Body of pancreas (tissue), 4 donors: ENCODE results near the gene MEIOSIN. TPM values are rescaled to one million over a fixed set of nuclear protein-coding genes. Genes with fewer than 3 reads are reported as not detected.
A peak's percentile ranks its signal among the peaks of the same experiment; 100 is the strongest.

Experiments used
- ATAC-seq: fragments of 150-250 bp; one replicate; pipeline ENCODE4 v1.9.1; 2016
- DNase-seq, 4 donors: peaks; one replicate each; pipeline ENCODE4 v3.0.0-alpha.2; 2019
- H3K27ac ChIP-seq, 4 donors: fragments of 200-600 bp; sonication (generic); 1 replicate in 3 of 4; 2 replicates in 1 of 4; pipeline versions ENCODE4 v1.5.1 to v1.6.1; 2016 to 2019; ENCODE audit warnings: mild to moderate bottlenecking in 1 of 4, mixed read lengths in 1 of 4, moderate library complexity in 1 of 4
- H3K27me3 ChIP-seq, 2 donors: fragments of 200-600 bp; sonication (generic); one replicate each; pipeline ENCODE4 v1.6.0; 2016; ENCODE audit warnings: mild to moderate bottlenecking in 1 of 2
- H3K36me3 ChIP-seq, 2 donors: fragments of 200-600 bp; sonication (generic); replicated peaks in 1 of 2; 2 replicates each; pipeline ENCODE4 v1.5.1; 2016; ENCODE audit warnings: low read depth in 2 of 2; ENCODE audit not compliant: insufficient read depth in 1 of 2
- H3K4me1 ChIP-seq: fragments of 200-600 bp; sonication (generic); one replicate; pipeline ENCODE4 v1.6.0; 2016
- H3K4me3 ChIP-seq, 2 donors: fragments of 200-600 bp; sonication (generic); 1 replicate in 1 of 2; 2 replicates in 1 of 2; pipeline ENCODE4 v1.5.1; 2016 to 2019
- H3K9me3 ChIP-seq, 3 donors: fragments of 200-600 bp; sonication (generic); 1 replicate in 2 of 3; 2 replicates in 1 of 3; pipeline ENCODE4 v1.5.1; 2016
- POLR2A ChIP-seq, 3 donors: fragments of 450-650 bp; IDR thresholded peaks; one replicate each; pipeline ENCODE4 v1.6.1; 2016; ENCODE audit warnings: antibody characterized with exemption in 3 of 3, mild to moderate bottlenecking in 2 of 3
- WGBS, 2 donors: methylation state at CpG; one replicate each; pipeline ENCODE4 v1.1.5; 2017; 5-methylcytosine and 5-hydroxymethylcytosine counted together
- intact Hi-C: fragments of 100-400 bp; cut with DNase I; formaldehyde crosslinking; loops from one replicate; pipeline ENCODE4 v1.15.1; 2023
- total RNA-seq, 2 donors: library from RNA; depleted of rRNA; stranded (reverse); fragments of >200 nt; gene quantifications; one replicate each; pipeline ENCODE4 v1.1.0, GENCODE V29; 2016
- TF ChIP-seq, protein P1 (sequence below), 7 experiments: fragments of 450-650 bp in 4 of 7; fragments of 200-600 bp in 3 of 7; sonication (generic) in 3 of 7; IDR thresholded peaks; one replicate each; pipeline ENCODE4 v1.5.1; 2016 to 2019; ENCODE audit warnings: antibody characterized with exemption in 7 of 7

Gene MEIOSIN
- total RNA-seq, 2 donors from 2014 or later, result not detected

DNA sequence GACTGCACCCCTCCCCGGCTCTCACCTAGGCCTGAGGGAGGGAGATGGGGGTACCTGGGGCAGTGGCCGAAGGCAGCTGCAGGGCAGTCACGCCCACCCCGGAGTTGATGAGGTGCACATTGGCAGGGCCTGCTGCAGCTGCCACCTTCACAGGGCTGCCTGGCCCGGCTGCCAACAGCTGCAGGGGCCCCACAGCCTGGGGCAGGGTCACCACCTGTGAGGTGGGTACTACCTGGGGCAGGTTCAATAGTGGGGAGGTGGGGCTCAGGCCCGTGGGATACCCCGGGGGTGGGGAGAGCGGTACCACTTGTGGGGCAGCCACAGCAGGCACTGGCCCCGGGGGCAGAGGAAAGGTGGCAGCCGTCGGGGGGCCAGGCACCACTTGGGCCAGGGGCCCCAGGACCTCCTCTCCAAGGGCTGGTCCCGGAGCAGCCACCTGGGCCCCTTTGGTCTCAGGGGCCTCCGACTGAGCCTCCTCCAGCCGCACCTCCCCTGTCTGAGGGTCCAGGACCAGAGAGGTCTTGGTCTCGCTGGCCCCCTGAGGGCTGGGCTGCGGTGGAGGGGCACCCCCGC lies 33.1 kb downstream of the MEIOSIN start:
- Histone ChIP-seq H3K27ac (peak overlapping the region; percentile 93 to 98 (median 98)), H3K27me3 (no peaks in the 10 kb centered on the region), H3K4me1 (peaks cover 52% of the 10 kb centered on the region), H3K4me3 (peak overlapping the region in 1 of 2 donors; percentile 80), H3K9me3 (no peaks in the 10 kb centered on the region), H3K36me3 (no peaks in the 10 kb centered on the region)
- peak in 1 of 3 donors; percentile 57 for TF ChIP-seq POLR2A (IDR thresholded peaks at IDR 0.05)
- TF ChIP-seq, protein P1, sequence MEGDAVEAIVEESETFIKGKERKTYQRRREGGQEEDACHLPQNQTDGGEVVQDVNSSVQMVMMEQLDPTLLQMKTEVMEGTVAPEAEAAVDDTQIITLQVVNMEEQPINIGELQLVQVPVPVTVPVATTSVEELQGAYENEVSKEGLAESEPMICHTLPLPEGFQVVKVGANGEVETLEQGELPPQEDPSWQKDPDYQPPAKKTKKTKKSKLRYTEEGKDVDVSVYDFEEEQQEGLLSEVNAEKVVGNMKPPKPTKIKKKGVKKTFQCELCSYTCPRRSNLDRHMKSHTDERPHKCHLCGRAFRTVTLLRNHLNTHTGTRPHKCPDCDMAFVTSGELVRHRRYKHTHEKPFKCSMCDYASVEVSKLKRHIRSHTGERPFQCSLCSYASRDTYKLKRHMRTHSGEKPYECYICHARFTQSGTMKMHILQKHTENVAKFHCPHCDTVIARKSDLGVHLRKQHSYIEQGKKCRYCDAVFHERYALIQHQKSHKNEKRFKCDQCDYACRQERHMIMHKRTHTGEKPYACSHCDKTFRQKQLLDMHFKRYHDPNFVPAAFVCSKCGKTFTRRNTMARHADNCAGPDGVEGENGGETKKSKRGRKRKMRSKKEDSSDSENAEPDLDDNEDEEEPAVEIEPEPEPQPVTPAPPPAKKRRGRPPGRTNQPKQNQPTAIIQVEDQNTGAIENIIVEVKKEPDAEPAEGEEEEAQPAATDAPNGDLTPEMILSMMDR (IDR thresholded peaks at IDR 0.05), result no peak
- DNase-seq, result peak; percentile 69 to 86 (median 80)
- ATAC-seq, result no peak
- intact Hi-C loops, result no loop called here
- 18 to 33% methylated on average over 3 to 16 of the region's 17 CpGs for WGBS, 2 donors

DNA sequence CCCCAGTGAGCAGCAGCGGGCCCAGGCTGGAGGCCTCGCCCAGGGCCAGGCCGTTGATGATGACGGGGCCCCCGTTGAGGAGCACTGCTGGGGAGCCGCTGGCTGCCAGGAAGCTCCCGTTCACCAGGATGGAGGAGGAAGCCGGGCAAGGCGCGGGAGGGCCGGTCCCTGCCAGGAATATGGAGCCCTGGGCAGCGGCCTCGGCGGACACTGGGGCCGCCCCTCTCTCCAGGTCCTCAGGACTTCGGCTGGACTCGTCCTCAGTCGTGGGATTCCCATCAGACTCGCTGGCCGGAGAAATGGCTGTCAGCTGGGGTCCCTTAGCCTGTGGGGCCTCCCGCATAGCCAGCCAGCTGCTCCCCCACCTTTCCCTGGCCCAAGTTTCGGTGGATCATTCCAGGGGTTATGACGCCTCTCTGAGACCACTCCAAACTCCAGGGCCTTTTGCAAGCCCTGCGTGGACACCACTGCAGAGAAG lies 33.7 kb downstream of the MEIOSIN start:
- Histone ChIP-seq H3K4me1 (peaks cover 58% of the 10 kb centered on the region), H3K27me3 (no peaks in the 10 kb centered on the region), H3K36me3 (no peaks in the 10 kb centered on the region), H3K27ac (peak overlapping the region; percentile 93 to 98 (median 98)), H3K4me3 (peak overlapping the region; percentile 60 to 80), H3K9me3 (no peaks in the 10 kb centered on the region)
- TF ChIP-seq, protein P1 (IDR thresholded peaks at IDR 0.05), result no peak
- no peak for TF ChIP-seq POLR2A (IDR thresholded peaks at IDR 0.05)
- WGBS, 2 donors, result 22% methylated on average over 24 of the region's 24 CpGs; no CpG with 5 or more reads in 1 of the 2 donors
- DNase-seq, result peak in 2 of 4 donors; percentile 32 to 54
- intact Hi-C loops, result no loop called here
- ATAC-seq, result no peak

DNA sequence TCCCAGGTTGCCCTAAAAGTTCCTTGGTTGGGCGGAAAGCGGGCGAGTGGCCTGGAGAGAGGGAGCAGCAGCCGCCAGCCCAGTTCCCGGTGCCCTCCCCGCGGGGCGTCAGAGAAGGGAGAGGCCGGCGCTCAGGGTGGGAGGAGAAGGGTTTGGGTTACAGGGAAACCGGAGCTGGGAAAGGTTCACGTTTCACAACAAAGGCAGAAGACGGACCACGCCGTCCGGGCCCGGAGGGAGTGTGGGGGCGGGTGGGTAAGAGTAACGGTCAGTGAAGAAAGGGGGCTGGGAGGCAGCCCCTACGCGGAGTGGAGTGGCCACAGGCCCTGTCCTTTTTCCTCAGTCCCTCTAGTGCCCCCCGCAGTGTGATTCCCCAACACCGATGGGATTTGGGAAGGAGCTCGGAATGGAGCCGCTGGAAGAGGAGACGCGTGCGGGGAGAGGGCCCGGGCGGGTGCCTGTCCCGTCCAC lies 34.2 kb downstream of the MEIOSIN start:
- no peaks in the 10 kb centered on the region for H3K36me3 ChIP-seq
- 13 to 18% methylated on average over 18 to 31 of the region's 31 CpGs for WGBS, 2 donors
- H3K9me3 ChIP-seq, result no peaks in the 10 kb centered on the region
- peak overlapping the region; percentile 93 to 98 (median 98) for H3K27ac ChIP-seq
- TF ChIP-seq, protein P1 (IDR thresholded peaks at IDR 0.05), result no peak
- peak; percentile 68 to 84 (median 71) for TF ChIP-seq POLR2A (IDR thresholded peaks at IDR 0.05)
- peak overlapping the region; percentile 60 to 80 for H3K4me3 ChIP-seq
- no peaks in the 10 kb centered on the region for H3K27me3 ChIP-seq
- peak; percentile 83 to 88 (median 86) for DNase-seq
- intact Hi-C loops, result no loop called here
- H3K4me1 ChIP-seq, result peaks cover 63% of the 10 kb centered on the region
- peak; percentile 7 for ATAC-seq

DNA sequence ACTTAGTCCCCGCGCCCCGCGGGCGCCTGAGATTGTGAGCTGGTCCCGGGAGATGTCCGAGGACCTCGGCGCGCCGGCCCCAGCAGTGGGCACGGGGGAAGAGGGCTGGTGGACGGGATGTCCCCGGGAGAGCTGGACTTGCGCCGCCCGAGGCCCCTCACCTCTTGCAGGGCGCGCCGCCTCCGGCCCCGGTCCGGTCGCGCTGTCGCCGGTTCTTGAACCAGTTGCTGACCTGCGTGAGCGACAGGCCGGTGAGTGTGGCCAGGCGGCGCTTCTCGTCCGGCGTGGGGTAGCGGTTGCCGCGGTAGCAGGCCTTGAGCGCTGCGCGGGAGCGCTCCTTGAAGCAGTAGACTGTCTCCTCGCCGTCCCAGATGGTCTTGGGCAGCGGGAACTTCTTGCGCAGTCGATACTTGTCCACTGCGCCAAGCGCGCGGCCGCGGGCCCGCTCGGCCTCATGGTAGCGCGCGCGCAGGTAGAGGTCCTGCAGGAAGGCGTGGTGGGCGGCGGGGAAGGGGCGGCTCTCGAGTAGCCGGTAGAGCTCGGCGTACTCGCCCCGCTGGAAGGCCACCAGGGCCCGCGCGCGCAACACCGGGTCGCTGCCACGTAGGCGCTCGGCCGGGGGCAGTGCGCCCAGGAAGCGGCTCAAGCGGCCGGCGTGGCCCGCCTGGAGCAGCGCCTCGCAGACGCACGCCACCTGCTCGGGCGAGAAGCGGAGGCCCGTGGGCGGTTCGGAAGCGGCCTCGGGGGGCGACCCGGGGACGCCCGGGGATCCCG lies 34.8 kb downstream of the MEIOSIN start:
- TF ChIP-seq POLR2A (IDR thresholded peaks at IDR 0.05), result peak; percentile 57 to 75 (median 74)
- TF ChIP-seq, protein P1 (IDR thresholded peaks at IDR 0.05), result no peak
- H3K36me3 ChIP-seq, result no peaks in the 10 kb centered on the region
- WGBS, 2 donors, result 1% methylated on average over 98 of the region's 102 CpGs; no CpG with 5 or more reads in 1 of the 2 donors
- H3K27me3 ChIP-seq, result no peaks in the 10 kb centered on the region
- DNase-seq, result peak; percentile 80 to 86 (median 85)
- ATAC-seq, result peak; percentile 6
- peak overlapping the region; percentile 60 to 80 for H3K4me3 ChIP-seq
- peaks cover 69% of the 10 kb centered on the region for H3K4me1 ChIP-seq
- peak overlapping the region; percentile 93 to 98 (median 98) for H3K27ac ChIP-seq
- intact Hi-C loops, result no loop called here
- H3K9me3 ChIP-seq, result no peaks in the 10 kb centered on the region
